ENCODE measurements around the gene TSPAN19.

DNA sequence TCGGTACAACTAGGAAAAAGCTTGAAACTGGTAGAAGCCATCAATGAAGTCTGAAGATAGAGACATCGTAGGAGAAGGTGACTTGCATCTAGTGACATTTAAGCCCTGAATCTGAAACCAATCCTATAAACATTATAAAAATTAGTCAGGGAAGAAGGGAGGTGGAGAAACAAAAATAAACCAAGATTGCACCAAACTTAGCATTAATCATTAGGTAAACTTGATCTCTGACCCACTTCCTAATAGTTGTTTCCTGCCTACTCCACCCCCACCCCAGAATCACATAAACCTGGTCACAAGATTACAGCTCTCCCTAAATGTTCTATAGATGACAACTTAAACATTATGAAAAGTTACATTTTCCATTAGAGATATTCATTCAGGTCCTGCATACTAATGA is 40.4 kb downstream of the TSPAN19 start:
- TF ChIP-seq TAF1 (IDR thresholded peaks at IDR 0.05; ENCODE audit: low read depth) (no peak), EP300 (IDR thresholded peaks at IDR 0.05; ENCODE audit: borderline replicate concordance) (no peak), TEAD4 (IDR thresholded peaks at IDR 0.05) (no peak), YY1 (IDR thresholded peaks at IDR 0.05; ENCODE audit: low read depth) (no peak), FOXM1 (IDR thresholded peaks at IDR 0.05; ENCODE audit: borderline replicate concordance, low read depth) (no peak), NFIC (IDR thresholded peaks at IDR 0.05) (no peak), CEBPB (IDR thresholded peaks at IDR 0.05) (no peak), EGR1 (IDR thresholded peaks at IDR 0.05) (no peak), TCF12 (IDR thresholded peaks at IDR 0.05; ENCODE audit: low read depth) (no peak)
- TF ChIP-seq, protein P1, sequence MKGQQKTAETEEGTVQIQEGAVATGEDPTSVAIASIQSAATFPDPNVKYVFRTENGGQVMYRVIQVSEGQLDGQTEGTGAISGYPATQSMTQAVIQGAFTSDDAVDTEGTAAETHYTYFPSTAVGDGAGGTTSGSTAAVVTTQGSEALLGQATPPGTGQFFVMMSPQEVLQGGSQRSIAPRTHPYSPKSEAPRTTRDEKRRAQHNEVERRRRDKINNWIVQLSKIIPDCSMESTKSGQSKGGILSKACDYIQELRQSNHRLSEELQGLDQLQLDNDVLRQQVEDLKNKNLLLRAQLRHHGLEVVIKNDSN (IDR thresholded peaks at IDR 0.05) = no peak
- TF ChIP-seq, protein P2, sequence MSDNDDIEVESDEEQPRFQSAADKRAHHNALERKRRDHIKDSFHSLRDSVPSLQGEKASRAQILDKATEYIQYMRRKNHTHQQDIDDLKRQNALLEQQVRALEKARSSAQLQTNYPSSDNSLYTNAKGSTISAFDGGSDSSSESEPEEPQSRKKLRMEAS (IDR thresholded peaks at IDR 0.05) = no peak
- TF ChIP-seq, protein P3, sequence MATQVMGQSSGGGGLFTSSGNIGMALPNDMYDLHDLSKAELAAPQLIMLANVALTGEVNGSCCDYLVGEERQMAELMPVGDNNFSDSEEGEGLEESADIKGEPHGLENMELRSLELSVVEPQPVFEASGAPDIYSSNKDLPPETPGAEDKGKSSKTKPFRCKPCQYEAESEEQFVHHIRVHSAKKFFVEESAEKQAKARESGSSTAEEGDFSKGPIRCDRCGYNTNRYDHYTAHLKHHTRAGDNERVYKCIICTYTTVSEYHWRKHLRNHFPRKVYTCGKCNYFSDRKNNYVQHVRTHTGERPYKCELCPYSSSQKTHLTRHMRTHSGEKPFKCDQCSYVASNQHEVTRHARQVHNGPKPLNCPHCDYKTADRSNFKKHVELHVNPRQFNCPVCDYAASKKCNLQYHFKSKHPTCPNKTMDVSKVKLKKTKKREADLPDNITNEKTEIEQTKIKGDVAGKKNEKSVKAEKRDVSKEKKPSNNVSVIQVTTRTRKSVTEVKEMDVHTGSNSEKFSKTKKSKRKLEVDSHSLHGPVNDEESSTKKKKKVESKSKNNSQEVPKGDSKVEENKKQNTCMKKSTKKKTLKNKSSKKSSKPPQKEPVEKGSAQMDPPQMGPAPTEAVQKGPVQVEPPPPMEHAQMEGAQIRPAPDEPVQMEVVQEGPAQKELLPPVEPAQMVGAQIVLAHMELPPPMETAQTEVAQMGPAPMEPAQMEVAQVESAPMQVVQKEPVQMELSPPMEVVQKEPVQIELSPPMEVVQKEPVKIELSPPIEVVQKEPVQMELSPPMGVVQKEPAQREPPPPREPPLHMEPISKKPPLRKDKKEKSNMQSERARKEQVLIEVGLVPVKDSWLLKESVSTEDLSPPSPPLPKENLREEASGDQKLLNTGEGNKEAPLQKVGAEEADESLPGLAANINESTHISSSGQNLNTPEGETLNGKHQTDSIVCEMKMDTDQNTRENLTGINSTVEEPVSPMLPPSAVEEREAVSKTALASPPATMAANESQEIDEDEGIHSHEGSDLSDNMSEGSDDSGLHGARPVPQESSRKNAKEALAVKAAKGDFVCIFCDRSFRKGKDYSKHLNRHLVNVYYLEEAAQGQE (IDR thresholded peaks at IDR 0.05; ENCODE audit: low read depth) = no peak

Measured in Ishikawa (cell line).